Esophagus squamous epithelium (tissue), 5 donors: ENCODE data around the gene LYSMD4. TPM values are rescaled to one million over a fixed set of nuclear protein-coding genes. Genes with fewer than 3 reads are reported as not detected.

ENCODE experiments used
- DNase-seq: peaks from one replicate; lab custom pipeline; 2025; lab: John Stamatoyannopoulos, UW
- H3K27ac ChIP-seq, 4 donors: fragments of 200-600 bp; sonication (generic); one replicate each; pipeline ENCODE4 v1.5.1; 2016 to 2019; ENCODE audit warnings: mild to moderate bottlenecking in 1 of 4
- H3K27me3 ChIP-seq, 4 donors: fragments of 200-600 bp; sonication (generic); 1 replicate in 3 of 4; 2 replicates in 1 of 4; pipeline versions ENCODE4 v1.5.1 to v1.6.0; 2017 to 2021; ENCODE audit warnings: antibody characterized with exemption in 1 of 4
- H3K36me3 ChIP-seq, 3 donors: fragments of 200-600 bp; sonication (generic); one replicate each; pipeline ENCODE4 v1.5.1; 2016 to 2019
- H3K4me1 ChIP-seq, 3 donors: fragments of 200-600 bp; sonication (generic); one replicate each; pipeline ENCODE4 v1.5.1; 2017 to 2019
- H3K4me3 ChIP-seq, 4 donors: fragments of 200-600 bp; sonication (generic); 1 replicate in 3 of 4; 2 replicates in 1 of 4; pipeline ENCODE4 v1.5.1; 2016 to 2019; ENCODE audit warnings: mild to moderate bottlenecking in 2 of 4, moderate library complexity in 1 of 4
- H3K9me3 ChIP-seq, 3 donors: fragments of 200-600 bp; sonication (generic); one replicate each; pipeline ENCODE4 v1.5.1; 2016 to 2019
- CTCF ChIP-seq, 6 experiments: fragments of 450-650 bp in 4 of 6; fragments of 200-600 bp in 2 of 6; sonication (generic) in 2 of 6; IDR thresholded peaks; one replicate each; pipeline ENCODE4 v1.5.1; 2016 to 2019; ENCODE audit warnings: antibody characterized with exemption in 6 of 6, mild to moderate bottlenecking in 4 of 6, moderate library complexity in 4 of 6
- POLR2A ChIP-seq, 4 donors: fragments of 450-650 bp; IDR thresholded peaks; one replicate each; pipeline ENCODE4 v1.6.1; 2017; ENCODE audit warnings: antibody characterized with exemption in 4 of 4, mild to moderate bottlenecking in 4 of 4, moderate library complexity in 3 of 4
- WGBS, 2 donors: methylation state at CpG; one replicate each; pipeline ENCODE4 v1.1.5; 2018; 5-methylcytosine and 5-hydroxymethylcytosine counted together
- intact Hi-C: fragments of 100-400 bp; cut with DNase I; formaldehyde crosslinking; loops from one replicate; pipeline ENCODE4 v1.15.0; 2022
- total RNA-seq, 4 donors: library from RNA; depleted of rRNA; stranded (reverse); fragments of >200 nt; gene quantifications; one replicate each; pipeline ENCODE4 v1.1.0, GENCODE V29; 2016
- donor health status: DM: yes; HTN: yes; CAD: no.

LYSMD4 gene
- total RNA-seq, 4 donors from 2014 or later = 9.3 to 18.1 (median 14.1) TPM

DNA sequence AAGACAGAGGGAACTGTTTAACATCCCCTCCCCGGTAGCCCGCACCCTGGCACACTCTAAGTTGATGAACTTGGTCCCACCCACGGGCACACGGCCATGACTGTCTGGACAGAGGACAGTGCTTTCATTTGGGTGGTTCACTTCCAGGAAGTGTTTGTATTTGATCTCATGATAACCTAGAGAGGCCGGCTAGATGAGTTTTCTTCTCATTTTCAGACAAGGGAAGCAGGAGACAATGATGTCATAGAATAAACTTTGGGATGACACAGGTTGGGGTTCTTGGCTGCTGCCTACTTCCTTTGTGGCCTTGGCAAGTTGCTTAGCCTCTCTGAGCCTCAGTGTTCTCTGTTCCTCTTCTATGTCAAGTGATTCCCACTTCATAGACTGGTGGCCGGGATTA is 16.1 kb upstream of the LYSMD4 start:
- no peaks in the 10 kb centered on the region for H3K27me3 ChIP-seq
- H3K36me3 ChIP-seq = no peaks in the 10 kb centered on the region
- DNase-seq = no peak
- H3K9me3 ChIP-seq = no peaks in the 10 kb centered on the region
- no peak overlapping the region for H3K4me3 ChIP-seq
- TF ChIP-seq CTCF (IDR thresholded peaks at IDR 0.05) (no peak), POLR2A (IDR thresholded peaks at IDR 0.05) (no peak)
- intact Hi-C loops = no loop called here
- H3K4me1 ChIP-seq = peaks cover 0 to 8% (median 0%) of the 10 kb centered on the region in 3 donors
- WGBS, 2 donors = 65 to 66% methylated on average over 3 to 6 of the region's 6 CpGs
- no peak overlapping the region for H3K27ac ChIP-seq

DNA sequence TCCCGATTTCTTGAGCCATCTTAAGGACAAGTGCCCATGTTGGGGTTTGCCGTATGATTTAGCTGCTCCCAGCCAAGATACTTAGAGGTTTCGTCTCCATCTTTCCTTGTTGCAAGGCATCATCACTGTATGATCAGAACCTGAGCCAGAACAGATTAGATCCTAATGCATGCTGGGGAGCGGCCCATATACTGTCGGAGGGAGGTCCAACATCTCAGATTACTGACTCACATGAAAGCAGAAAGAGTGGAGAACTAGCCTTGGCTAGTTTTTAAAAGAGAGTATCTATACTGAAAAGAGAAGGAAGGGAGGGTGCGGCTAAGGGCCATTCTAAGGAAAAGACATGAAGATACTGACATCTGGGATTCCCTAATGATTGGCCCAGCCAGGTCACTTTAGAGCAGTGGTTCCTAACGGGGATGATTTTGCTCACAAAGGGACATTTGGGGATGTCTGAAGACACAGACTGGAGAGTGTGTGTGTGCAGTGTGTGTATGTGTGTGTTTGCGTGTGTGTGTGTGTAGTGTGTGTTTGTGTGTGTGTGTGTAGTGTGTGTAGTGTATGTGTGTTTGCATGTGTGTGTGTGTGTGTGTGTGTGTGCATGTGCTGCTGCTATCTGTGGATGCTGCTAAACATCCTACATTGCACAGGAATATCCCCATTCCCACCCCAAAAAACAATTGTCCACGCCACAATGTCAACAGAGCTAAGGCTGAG is 12.3 kb upstream of the LYSMD4 start:
- TF ChIP-seq CTCF (IDR thresholded peaks at IDR 0.05) = no peak
- no peak for TF ChIP-seq POLR2A (IDR thresholded peaks at IDR 0.05)

DNA sequence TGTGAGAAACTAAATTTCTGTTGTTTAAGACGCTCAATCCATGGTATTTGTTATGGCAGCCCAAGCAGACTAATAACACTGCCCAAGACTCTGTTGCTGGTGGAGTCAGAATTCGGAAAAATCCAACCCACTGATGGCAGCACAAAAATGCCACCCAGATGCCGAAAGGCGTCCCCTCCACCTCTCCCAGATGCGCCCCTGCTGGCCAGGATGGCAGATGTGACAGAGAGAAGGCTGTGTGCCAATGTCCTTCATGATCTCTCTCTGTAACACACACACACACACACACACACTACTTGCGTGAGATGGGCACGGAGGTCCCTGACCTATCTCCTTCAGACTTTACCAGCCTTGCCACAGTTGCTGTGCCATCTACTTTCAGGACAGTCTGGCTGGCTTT is 10.9 kb upstream of the LYSMD4 start:
- no peaks in the 10 kb centered on the region for H3K27me3 ChIP-seq
- intact Hi-C loops = no loop called here
- DNase-seq = no peak
- TF ChIP-seq POLR2A (IDR thresholded peaks at IDR 0.05) (no peak), CTCF (IDR thresholded peaks at IDR 0.05) (no peak)
- H3K36me3 ChIP-seq = no peaks in the 10 kb centered on the region
- WGBS, 2 donors = 87% methylated on average over 7 of the region's 7 CpGs
- H3K27ac ChIP-seq = no peak overlapping the region
- no peak overlapping the region for H3K4me3 ChIP-seq
- H3K9me3 ChIP-seq = no peaks in the 10 kb centered on the region
- H3K4me1 ChIP-seq = peaks cover 0 to 1% (median 0%) of the 10 kb centered on the region in 3 donors

More for the DNA sequence above, 12.3 kb upstream of the LYSMD4 start:
- intact Hi-C loops = no loop called here
- Histone ChIP-seq H3K27ac (no peak overlapping the region), H3K4me3 (no peak overlapping the region), H3K9me3 (no peaks in the 10 kb centered on the region), H3K27me3 (no peaks in the 10 kb centered on the region), H3K4me1 (peaks cover 0 to 8% (median 0%) of the 10 kb centered on the region in 3 donors), H3K36me3 (no peaks in the 10 kb centered on the region)
- WGBS, 2 donors = 82 to 88% methylated on average over 9 of the region's 9 CpGs
- no peak for DNase-seq

DNA sequence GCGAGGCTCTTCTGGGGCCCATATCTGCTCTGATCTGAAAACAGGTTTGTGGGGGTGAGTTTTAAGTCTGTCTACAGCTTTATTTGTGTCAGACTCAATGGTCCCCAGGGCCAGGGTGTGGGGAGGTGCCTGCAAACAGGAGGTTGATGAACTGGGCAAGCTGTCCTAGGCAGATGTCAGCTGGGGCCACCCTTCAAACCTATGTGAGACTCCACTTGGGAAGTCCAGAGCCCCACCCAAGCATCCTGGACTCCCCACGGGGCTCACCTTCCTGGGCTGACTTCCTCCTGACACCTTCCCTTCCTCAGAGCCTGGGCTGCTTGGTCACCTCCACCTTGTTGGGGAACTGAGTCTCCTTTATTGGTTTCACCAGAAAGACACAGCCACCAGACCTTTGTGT is 8.6 kb upstream of the LYSMD4 start:
- no peaks in the 10 kb centered on the region for H3K36me3 ChIP-seq
- no peaks in the 10 kb centered on the region for H3K9me3 ChIP-seq
- no peaks in the 10 kb centered on the region for H3K27me3 ChIP-seq
- H3K4me1 ChIP-seq = no peaks in the 10 kb centered on the region
- intact Hi-C loops = no loop called here
- no peak for DNase-seq
- no peak overlapping the region for H3K27ac ChIP-seq
- 71 to 90% methylated on average over 1 to 2 of the region's 2 CpGs for WGBS, 2 donors
- no peak for TF ChIP-seq POLR2A (IDR thresholded peaks at IDR 0.05)
- TF ChIP-seq CTCF (IDR thresholded peaks at IDR 0.05) = no peak
- H3K4me3 ChIP-seq = no peak overlapping the region

- Histone ChIP-seq H3K27me3 (no peaks in the 10 kb centered on the region), H3K27ac (no peak overlapping the region), H3K36me3 (no peaks in the 10 kb centered on the region), H3K9me3 (no peaks in the 10 kb centered on the region), H3K4me3 (no peak overlapping the region), H3K4me1 (peaks cover 0 to 6% (median 4%) of the 10 kb centered on the region in 3 donors)
- intact Hi-C loops = no loop called here
- DNase-seq = no peak
- TF ChIP-seq CTCF (IDR thresholded peaks at IDR 0.05) = no peak
- TF ChIP-seq POLR2A (IDR thresholded peaks at IDR 0.05) = no peak
- 84 to 86% methylated on average over 5 of the region's 7 CpGs for WGBS, 2 donors
These were observed 5.0 kb upstream of the LYSMD4 start for GRCh38 chr15:99738021-99738847.
